Measurements from ENCODE around the gene RPTOR.
"Not testable (repeated sequence)": the region's sequence is repeated elsewhere in the genome, so short reads cannot be mapped to it uniquely, and the experiment has no call there.

The RPTOR gene

DNA sequence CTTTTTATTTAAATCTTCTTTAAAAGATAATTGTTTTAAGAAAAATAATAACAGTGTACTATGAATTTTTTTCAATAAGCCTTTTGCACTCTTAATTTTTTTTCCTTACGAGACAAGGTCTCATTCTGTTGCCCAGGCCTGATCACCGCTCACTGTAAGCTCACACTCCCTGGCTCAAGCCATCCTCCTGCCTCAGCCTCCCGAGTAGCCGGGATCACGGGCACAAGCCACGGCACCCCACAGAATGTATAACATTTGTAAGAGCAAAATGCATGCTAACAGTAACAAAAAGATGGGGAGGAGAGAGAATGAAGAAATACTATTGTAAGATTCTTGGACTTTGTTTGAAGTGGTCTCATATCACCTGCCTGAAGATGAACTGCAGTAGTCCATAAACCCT is 320.1 kb downstream of the RPTOR start:
- DNase-seq (ENCODE audit: low spot score): no peak

DNA sequence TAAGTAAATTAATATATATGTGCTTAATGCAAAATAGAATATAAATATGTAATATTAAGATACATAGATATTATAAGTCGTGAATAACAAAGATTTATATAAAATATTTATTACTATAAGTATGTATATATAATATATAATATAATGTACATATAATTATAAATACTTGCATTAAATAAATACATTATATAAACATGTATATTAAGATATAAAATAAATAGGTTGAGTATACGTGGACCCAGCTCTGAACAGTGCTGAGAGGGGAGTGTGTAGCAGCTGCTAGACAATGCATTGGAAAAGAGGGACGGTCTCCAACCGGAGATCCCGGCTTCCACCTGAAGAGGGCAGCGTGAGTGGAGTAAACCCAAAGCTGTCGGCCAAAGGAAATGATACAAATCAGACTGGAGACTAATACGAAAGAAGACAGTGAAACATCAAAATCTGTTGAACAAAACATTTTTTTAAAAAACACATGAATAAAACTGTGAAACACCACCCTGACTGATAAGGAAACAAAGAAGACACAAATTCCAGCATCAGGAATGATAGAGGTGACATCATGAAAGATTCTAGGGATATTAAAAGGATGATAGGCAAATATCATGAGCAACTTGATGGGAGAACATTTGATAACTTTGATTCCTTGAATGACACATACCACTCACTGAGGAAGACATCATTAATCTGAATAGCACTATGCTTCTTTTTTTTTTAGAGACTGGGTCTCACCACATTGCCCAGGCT is 321.6 kb downstream of the RPTOR start:
- peak; percentile 93 for DNase-seq (ENCODE audit: low spot score)

DNA sequence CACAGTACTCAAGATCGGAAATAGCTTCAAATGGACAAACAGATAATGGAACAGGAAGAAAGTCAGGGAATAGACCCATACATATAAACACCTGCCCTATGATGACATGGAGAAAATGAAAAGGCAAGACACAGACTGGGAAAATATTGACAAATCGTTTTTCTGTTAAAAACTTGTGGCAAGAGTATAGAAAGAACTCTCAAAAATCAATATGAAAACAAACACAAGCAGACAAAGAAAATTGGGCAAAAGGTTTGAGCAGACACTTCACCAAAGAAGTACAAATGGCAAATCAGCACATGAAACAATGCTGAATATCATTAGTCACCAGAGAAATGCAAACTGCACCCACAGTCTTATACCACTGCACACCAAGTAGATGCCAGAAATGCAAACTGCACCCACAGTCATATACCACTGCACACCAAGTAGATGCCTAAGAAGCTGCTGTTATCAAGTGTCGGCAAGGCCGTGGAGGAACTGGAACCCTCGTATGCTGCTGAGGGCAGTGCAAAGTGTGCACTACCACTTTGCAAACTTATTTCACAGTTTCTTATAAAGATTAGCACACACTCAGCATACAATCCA is 323.5 kb downstream of the RPTOR start:
- no peak for DNase-seq (ENCODE audit: low spot score)

DNA sequence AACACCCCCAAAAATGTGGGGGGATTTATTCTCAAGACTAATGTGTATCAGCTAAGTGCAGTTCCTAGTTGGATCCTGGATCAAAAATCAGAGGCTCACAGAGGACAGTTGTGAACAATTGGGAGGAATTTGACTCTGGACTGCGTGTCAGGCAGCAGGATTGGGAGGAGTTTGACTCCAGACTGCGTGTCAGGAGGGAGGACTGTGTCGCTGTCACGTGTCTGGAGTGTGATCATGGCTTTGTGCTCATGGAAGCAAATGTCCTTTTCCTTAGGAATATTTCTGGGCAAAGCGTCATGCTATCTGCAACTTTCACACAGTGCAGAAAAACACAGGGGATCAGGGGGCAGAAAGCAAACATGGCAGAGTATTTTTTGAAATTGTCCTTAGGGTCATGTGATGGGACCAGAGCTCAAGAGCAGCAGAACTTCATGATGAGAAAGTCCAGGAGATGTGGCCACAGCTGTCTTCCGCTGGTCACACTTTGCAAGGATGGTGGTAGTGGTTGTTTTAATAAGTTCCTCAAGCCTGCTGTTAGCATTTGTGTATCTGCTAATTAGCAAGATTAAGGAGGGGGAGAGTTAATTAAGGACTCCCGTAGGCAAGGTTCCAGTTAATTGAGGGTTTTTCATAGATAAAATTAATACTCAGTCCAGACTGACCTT is 325.0 kb downstream of the RPTOR start:
- no peak for DNase-seq (ENCODE audit: low spot score)

DNA sequence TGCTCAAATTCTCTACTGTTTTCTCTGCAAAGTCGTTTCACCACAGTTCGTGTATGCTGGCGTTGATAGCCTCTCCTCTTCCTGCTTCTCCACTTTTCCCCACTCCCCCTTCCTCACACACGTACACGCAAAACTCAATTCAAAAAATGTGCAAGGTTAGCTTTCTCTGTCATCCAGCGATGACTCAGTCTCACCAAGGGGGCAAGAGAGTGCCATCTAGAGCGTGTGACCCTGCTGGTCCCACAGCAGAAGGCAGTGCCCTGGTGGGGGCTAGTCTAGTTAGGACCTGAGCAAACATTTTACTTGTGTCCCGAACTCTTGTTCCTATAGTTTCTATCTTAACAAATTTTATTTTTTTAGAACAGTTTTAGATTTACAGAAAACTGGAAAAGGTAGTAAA is 325.8 kb downstream of the RPTOR start:
- no peak for DNase-seq (ENCODE audit: low spot score)

DNA sequence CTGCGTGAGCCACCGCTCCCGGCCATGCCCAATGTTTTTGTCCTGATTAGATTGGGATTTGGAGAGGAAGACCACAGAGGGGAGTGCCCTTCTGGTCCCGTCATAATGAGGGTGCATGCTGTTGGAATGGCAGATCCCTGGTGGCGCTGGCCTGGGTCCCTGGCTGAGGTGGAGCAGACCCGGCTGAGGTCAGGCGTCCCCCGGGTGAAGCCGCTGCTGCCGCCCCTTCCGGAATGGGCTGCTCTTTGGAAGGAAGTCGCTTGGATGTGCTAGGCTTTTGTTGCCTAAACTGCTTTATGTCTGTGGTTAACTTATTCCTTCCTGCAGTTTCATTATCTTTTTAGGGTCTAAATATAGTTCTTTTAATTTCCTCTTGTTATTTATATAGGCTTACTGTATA is 326.7 kb downstream of the RPTOR start:
- no peak for DNase-seq (ENCODE audit: low spot score)

DNA sequence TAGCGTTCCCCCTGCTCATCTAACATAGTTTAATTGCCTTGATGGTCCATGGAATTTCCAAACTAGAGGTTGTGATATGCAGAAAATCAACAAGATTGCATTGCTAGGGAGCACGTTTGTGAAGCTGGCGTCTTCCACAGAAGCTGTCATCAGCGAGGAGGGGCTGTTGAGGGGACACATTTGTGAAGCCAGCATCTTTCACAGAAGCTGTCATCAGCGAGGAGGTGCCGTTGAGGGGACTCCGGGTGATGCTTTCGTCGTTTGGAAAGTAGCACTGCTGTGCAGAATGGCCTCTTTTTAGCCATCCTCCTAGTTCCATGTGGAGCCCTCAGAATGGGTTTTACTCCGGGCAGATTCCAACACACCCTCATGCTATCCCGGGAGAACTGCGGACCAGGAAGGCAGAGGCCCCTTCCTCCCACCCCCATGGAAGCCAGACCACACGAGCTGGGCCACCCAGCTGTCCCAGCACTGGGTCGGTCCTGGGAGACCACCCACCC is 327.4 kb downstream of the RPTOR start:
- DNase-seq (ENCODE audit: low spot score): no peak

DNA sequence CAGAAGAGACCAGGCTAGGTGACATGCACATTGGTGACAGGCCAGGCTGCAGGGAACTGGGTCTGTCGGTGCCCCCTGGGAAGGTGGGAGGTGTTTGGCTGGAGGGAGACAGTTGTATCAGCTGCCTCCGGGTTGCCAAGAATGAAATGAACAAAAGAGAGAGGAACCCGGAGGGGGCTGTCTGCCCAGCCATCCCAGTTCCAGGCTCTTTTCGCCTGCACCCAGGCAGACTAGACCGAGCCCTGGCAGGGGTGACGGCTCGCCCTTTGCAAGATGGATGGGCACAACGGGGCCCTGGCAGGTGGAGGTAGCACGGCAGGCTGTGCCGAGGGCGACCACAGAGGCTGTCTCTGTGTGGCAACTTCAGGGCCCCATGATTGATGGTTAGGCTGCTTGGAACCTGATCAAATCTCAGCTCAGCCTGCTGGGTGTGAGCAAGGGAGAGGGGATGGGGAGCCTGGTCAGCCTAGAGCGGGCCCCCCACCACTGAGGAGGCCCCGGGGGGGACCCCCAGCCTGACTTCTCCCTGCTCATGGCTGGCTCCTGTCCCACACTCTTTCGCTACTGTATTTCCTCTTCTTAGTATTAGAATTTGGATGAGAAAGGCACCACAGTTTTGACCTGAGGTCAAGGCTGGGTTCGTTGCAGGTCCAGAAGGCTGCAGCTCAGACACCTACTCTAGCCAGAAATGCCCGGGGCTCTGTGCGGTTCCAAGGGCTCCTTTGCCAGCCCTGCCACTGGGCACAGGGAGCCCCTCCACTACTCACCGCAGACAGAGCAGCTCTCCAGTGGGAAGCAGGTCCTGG is 328.1 kb downstream of the RPTOR start:
- no peak for DNase-seq (ENCODE audit: low spot score)

DNA sequence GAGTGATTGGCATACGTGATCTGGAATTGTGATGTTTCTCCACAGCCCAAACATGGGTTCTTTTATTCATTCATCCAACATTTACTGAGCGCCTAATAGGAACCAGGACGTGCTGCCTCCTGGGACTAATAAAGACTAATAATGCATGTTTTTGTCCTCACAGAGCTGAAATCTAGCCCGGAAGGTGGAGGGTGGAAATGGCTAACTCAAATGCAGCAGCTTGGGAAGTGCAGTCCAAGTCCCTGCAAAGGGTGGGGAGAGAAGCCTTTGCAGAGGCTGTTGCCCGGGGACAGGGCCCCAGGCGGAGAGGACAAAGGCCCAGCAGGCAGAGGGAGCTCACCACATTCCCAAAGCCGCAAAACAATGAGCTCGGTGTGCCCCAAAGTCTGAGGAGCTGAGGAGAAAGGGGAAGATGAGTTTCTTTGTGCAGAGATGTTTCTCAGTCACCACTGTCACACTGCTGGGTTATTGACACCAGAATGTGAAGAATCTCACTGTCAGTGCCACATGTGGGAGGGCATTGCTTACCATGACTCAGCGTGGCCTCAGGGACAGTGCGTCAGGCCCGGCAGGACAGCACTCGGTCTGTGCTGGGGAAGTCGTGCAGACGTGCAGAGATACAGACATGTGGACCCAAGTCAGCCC is 328.8 kb downstream of the RPTOR start:
- no peak for DNase-seq (ENCODE audit: low spot score)

DNA sequence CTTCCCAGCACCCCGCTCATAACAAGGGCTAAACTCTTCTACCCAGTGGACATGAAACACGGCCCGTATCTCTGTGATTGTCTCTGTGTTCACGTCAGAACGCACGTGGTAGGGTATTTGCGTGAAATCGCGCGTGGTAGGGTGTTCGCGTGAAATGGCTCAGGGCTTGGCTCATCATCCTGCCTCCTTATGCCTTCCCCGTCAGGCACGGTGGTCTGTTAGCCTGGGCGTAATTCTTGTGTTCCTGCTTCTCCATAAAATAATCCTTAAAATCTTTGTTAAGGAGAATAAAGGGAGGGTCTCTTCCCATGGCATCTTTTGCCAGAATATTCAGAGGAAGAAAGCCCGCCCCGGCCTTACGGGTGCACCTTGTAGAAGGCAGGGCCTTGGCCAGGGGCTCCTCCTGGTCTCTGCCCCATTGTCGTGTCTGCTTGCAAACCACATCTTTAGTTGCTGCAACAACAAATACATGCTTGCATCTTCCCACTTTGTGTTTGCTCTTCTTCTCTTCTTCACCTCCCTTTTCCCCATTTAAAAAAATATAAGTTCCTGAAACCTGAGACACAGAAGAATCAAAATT is 330.3 kb downstream of the RPTOR start:
- DNase-seq (ENCODE audit: low spot score): no peak

DNA sequence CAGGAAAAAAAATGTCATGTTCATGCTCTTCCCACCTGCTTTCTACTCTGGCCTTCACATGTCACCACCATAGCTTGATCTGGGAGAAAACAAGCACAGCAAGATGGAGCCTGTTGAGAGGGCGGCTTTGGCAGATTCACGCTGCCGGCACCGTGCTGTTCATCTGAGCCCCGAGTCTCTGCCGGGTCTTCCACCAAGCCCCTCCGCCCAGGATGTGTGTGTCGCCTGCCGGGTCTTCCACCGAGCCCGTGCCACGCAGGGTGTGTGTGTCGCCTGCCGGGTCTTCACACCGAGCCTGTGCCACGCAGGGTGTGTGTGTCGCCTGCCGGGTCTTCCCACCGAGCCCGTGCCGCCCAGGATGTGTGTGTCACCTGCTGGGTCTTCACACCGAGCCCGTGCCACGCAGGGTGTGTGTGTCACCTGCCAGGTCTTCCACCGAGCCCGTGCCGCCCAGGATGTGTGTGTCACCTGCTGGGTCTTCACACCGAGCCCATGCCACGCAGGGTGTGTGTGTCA is 330.9 kb downstream of the RPTOR start:
- DNase-seq (ENCODE audit: low spot score): not testable (repeated sequence)

DNA sequence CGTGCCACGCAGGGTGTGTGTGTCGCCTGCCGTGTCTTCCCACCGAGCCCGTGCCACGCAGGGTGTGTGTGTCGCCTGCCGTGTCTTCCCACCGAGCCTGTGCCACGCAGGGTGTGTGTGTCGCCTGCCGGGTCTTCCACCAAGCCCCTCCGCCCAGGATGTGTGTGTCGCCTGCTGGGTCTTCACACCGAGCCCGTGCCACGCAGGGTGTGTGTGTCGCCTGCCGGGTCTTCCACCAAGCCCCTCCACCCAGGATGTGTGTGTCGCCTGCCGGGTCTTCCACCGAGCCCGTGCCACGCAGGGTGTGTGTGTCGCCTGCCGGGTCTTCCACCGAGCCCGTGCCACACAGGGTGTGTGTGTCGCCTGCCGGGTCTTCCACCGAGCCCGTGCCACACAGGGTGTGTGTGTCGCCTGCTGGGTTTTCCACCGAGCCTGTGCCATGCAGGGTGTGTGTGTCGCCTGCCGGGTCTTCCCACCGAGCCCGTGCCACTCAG is 331.9 kb downstream of the RPTOR start:
- DNase-seq (ENCODE audit: low spot score): not testable (repeated sequence)

DNA sequence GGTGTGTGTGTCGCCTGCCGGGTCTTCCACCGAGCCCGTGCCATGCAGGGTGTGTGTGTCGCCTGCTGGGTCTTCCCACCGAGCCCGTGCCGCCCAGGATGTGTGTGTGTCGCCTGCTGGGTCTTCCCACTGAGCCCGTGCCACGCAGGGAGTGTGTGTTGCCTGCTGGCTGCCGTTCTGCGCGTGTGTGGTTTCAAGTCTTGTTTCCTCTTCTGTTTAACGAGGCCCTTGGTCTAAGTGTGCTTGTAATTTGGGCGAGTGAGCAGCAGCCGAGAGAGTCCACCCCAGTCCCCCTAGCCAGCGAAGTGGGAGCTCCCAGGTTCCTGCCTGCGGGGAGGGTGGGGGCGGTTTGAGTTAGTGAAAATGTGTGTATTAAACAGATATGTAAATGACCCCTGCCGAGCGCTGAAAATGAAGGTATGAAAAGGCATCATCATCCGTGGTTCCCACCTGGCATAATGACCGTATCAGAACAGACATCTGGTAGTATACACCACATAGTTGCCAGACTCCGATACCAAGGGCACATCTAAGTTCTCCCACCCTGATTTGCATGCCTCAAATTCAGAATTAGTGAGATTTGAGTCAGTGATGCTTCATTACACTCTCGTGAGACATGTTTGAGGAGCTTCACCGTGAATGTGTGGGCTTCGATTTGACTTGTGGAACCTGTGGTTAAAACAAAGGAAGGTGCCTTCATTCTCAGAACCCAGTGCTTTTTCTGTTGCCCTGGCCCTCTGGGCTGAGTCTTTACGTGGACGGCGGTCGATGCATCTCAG is 332.5 kb downstream of the RPTOR start:
- no peak for DNase-seq (ENCODE audit: low spot score)

DNA sequence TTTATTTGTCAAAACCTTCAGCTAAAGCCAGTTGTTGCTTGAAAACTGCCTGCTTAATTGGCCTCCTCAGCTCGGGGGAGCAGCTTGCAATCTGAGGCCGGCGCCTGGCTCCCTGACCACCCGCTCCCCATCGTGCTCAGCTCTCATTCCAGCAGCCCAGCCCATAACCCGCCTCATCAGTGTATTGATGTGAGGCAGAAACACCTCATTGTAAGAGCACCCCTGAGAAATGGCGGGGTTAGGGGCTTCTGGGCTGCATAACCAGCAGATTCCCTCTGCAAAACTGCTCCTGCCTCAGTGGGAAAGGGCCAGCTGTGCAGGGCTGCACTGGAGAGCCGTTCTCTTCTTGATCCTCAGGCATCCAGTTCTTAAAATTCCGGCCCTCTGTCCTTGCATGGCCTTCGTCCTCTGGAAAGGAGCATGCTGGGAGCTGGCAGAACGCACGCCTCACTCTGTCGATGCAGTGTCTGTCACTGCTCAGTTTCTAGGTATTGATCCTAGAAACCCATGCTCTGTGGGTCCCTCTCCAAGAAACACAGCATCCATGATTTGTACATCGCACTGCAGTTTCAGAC is 333.2 kb downstream of the RPTOR start:
- no peak for DNase-seq (ENCODE audit: low spot score)

DNA sequence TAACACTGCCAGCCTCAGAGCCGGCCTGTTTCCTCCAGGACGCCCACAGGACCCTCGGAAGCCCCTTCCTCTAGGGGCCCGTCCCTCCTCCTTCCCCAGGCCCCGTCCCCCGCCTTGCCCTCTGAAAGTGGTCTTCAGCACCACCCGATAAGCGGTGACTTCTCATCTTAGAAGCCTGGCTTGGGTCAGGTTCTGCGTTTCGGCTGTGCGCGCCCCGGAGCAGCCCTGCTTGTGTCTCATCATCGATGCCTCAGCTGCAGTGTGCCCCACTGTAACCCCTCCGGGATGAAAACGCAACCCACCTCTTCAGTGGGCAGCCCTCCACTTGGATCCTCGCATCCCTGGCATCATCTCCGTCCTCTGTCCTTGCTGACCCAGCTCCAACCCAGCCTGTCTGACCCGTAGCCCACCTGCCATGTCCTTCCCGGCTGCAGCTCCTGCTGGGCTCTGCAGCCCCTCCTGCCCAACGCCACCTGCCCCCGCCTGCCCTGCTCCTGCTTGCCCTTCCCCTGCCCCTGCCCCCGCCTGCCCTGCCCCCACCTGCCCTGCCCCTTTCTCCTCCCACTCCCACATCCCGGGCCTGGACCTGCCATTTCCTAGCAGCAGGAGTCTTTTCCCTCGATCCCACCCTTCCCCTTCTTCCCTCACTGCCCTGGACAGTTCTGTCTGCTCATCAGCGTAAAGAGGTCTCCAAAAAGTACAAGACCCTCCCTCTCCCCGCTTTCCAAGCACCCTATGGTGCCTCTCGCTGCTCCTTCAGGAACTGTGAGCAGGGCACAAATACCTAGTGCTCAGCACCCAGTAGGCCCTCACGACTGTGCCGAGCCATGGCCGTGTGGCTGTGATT is 334.5 kb downstream of the RPTOR start:
- DNase-seq (ENCODE audit: low spot score): no peak

DNA sequence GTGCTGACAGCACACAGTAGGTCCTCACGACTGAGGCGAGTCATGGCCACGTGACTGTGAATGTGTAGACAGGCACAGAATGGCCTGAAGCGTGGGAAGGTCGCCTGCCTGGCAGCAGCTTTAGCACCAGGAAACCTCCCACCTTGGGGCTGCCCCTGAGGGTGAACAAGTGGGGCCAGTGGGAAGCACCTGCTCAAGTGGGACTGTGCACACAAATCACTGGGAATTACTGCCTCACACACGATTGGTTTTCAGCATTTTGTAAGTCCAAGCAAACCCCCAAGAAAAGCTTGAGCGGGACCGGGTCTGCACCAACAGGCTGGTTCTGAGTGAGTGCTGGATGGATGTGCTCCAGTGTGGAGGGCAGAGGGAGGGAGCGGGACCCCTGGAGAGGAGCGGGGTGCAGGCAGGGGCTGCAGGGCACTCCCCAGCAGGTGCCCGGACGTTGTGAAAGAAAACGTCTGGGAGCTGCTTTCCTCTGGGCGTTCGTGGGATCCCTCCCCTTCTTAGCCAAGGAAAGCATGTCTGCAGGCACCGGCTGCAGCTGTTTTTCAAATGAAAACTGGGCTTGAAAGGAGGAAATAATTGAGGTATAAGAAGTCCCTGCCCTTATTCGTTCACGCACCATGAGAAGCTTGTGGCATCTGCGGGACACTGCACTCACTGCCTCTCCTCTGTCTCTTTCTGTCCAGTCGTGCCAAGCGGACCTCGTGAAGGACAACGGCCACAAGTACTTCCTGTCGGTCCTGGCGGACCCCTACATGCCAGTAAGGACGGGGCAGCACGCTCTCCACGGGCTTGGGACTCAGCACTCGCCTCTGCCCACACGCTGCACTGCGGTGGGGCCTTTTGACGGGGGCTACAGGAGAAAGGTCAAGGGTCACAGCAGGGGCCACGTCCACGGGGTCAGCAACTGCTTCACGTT is 335.3 kb downstream of the RPTOR start:
- no peak for DNase-seq (ENCODE audit: low spot score)

DNA sequence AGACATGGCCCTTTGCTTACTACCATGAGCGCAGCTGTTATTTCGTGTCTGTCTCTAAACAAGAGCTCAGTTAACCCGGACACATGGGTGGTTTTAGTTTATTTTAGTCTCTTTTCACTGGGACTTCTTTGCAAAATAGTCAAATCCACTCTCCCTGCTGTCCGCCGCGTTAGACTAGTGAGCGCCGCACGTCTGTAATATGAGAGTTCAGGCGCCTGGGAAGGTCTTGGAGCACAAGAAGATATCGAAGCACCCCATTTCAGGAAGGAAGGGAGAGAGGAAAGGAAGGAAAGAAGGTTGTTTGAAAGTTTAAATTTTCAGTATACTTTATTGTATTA is 336.0 kb downstream of the RPTOR start:
- no peak for DNase-seq (ENCODE audit: low spot score)

DNA sequence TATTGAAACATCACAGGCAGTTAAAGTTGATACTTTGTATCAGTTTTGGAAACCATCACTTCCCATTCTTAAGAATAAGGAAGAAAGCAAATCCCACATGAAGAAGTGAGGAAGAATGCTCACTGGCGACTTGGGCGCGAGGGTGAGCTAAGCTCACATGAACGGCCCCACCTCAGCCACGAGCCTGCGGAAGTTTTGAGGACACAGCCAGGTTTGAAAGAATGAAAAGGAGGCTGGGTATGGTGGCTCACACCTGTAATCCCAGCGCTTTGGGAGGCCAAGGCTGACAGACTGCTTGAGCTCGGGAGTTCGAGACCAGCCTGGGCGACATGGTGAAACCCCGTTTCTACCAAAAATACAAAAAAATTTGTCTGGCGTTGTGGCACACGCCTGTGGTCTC is 336.7 kb downstream of the RPTOR start:
- no peak for DNase-seq (ENCODE audit: low spot score)
